GM21723 (cell line): Measurements from ENCODE around the gene NKAIN4.

Source experiments
- ATAC-seq: cut with Tn5 transposase; IDR thresholded peaks from one replicate; pipeline ENCODE4 v1.9.1; 2021; ENCODE audit warnings: mild to moderate bottlenecking, moderate library complexity; ENCODE audit not compliant: unreplicated experiment

The NKAIN4 gene

GRCh38 chr20:63254232-63254605 is at the start of gene NKAIN4:
Gene NKAIN4, minus strand, starts transcription at chr20:63254463. Its CDS starts 13 bp downstream, at chr20:63254450.
- ATAC-seq = no peak

GRCh38 chr20:63303095-63303666 is 48.9 kb upstream of the NKAIN4 start:
- ATAC-seq = no peak

DNA sequence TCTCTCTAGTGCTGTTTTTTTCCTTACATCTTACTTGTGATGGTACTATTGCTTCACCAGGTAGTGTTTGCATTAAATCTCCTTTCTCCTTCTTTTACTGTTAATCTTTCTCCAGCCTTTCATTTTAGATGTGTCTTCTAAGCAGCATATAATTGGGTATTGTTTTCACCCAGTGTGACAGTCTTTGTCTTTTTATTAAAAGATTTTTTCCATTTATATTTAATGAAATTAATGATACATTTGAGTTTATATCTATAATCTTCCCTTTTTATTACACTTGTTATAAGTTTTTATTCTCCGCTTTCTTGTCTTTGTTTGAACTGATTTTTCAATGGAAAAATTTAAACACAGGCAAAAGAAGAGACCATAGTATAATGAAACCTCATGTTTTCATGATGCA is 47.4 kb upstream of the NKAIN4 start:
- no peak for ATAC-seq

GRCh38 chr20:63298731-63299312 is 44.6 kb upstream of the NKAIN4 start:
- ATAC-seq = no peak

GRCh38 chr20:63297796-63298572 is 43.7 kb upstream of the NKAIN4 start:
- ATAC-seq = no peak

DNA sequence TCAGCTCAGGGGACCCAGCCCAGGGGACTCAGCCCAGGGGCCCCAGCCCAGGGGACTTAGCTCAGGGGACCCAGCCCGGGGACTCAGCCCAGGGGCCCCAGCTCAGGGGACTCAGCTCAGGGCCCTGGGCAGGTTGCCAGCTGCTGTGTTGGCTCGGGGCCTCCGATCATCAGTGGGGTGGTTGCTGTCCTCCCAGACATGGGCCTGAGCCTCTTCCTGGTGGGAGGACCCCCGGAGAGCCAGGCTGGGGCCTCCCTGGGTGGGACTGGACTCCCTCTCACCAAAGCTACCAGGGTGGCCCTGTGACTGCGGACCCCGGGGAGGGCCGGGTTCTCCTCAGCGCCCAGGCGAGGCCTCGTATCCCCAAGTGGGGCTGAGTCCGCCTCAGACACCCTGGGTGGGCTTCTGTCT is 43.1 kb upstream of the NKAIN4 start:
- ATAC-seq = no peak

DNA sequence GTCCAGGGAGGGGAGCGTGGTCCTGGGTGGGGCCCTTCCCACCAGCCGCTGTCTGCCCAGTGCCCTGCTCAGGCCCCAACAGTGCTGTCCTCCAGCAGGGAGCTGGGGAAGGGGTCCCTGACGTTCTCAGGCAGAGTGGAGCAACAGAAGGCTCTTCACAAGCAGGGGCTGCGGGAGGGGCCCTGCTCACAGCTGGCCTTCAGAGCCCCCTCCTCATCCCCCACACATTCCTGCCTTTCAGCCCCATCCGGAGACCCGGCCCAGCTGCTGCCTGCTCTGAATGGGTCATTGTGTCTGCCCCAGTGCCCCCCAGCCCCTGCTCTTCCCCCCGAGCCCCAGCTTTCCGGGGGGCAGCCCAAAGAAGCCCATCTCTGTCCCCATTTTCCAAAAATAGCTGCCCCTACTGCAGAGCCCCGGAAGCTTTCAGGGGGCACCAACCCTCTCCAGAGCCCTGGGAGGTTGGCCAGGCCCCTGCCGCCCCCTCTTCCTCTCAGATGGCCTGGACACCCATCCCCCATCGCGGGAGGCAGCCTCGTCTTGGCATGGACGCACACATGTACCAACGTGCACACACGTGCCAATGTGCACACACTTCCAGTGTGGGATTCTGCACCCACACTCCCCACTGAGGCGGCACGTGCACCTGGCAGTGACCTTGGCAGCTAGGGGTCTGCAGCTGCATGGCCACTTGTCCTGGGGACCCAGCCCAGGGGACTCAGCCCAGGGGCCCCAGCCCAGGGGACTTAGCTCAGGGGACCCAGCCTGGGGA is 42.5 kb upstream of the NKAIN4 start:
- no peak for ATAC-seq

- ATAC-seq = no peak
Measured at GRCh38 chr20:63295846-63296245, 41.6 kb upstream of the NKAIN4 start.

- no peak for ATAC-seq
Measured at GRCh38 chr20:63295422-63295821, 41.2 kb upstream of the NKAIN4 start.

DNA sequence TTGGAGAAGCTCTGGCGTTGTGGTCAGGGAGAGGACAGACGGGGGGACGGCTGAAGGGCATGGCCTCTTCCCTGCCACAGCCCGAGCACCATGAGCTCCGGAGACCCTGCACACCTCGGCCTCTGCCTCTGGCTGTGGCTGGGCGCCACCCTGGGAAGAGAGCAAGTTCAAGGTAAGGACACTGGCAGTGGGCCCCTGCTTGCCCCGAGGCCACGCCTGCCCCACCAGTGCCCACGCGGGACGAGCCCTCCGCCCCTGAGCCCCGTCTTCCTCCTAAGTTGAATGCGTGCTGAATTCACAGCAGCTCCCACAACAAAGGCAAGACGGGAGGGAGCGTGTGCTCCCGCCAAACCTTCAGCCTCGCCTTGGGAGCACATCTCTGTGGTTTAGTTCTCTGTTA is 40.8 kb upstream of the NKAIN4 start:
- ATAC-seq = no peak

DNA sequence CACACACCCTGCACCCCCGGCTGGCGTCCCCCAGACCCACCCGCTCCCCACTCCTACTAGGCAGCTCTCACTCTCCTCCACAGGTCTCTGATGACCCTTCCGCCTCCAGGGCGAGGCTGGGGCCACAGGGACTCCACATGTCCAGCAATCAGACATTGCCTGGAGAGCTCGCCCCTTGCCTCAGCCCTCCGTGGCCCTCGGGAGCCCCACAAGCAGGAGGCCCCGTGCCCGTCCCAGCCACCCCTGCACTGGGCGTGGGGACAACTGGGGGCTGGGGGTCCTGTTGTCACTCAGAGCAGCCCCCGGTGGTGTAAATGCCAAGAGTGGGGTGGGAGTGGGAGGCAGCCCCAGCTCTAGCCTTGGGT is 40.3 kb upstream of the NKAIN4 start:
- no peak for ATAC-seq

DNA sequence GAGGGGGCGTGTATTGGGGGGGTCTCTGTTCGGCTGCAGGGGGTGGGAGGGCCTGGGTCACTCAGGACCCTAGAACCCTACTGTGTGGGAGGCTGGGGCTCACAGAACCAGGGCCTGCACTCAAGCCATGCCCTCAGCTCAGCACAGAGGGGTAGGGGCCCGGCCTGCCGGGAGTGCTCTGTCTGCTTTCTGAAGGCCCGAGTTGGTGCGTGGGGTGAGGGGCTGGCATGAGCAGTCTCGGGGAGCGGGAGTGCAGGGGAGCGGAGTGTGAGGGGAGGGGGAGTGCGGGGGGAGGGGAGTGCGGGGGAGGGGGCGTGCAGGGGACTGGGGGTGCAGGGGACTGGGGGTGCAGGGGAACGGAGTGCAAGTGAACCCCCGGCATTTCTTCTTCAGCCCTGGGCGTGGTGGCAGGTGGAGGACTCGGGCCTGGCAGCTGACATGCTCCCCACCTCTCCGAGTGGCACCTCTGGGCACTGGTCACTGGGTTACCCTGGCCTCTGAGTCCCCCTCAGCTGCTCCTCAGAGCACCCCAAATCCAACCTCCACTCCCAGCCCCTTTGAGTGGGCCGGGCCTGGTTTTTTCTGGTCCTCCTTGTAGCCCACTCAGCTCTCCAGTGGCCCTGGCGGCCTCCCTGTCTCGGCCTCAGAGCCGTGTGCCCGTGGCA is 39.7 kb upstream of the NKAIN4 start:
- ATAC-seq = no peak

GRCh38 chr20:63293456-63293855 is 39.2 kb upstream of the NKAIN4 start:
- no peak for ATAC-seq

- ATAC-seq = no peak
Measured at GRCh38 chr20:63292904-63293303, 38.6 kb upstream of the NKAIN4 start, which contains the start of gene COL20A1. Gene COL20A1, plus strand, starts transcription at chr20:63293186. Its CDS starts 1,922 bp downstream, at chr20:63295108.

- no peak for ATAC-seq
Measured at GRCh38 chr20:63292292-63292701, 38.0 kb upstream of the NKAIN4 start.

DNA sequence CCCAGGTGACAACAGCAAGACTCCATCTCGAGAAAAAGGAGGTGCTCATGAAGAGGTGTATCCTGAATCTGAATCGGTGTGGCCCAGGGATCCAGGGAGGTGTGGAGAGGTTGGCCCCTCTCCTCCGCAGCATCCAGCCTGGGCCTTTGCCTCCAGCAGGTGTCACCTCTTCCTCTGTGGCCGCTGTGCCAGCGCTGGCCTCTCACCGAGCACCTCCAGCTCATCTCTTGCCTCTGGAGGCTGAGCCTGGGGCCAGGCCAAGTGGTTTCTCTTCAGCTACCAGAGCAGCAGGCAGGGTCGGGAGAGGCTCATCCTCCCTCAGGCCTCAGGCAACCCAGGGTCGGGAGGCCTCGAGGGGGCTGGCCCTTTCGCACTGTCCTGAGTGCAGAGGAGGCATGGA is 37.5 kb upstream of the NKAIN4 start:
- ATAC-seq = no peak

GRCh38 chr20:63290677-63291472 is 36.6 kb upstream of the NKAIN4 start:
- no peak for ATAC-seq

DNA sequence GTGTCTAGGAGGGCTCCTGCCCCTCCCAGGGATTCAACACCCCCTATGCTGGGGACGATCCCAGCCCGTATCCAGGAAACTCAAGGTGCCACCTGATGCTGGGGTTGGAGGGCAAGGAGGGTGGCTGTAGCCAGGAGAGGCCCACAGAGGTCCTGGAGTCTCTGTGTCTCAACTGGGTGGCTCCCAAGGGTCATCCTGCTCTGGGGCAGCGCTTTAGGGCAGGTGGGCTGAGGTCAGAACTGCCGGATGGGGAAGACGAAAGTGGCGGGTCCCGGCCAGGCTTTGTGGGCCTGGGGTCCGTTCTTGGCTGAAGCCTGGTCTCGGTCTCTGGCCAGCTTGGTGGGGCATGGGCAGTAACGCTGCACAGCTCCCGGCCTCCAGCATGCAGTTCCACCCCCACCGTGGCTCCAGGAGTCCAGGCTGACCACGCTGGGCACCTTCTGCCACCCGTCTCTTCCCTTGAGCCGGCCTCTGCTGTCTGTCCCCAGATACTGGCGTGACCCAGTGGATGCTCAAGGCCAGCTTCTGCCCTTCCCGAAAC is 35.9 kb upstream of the NKAIN4 start:
- no peak for ATAC-seq

DNA sequence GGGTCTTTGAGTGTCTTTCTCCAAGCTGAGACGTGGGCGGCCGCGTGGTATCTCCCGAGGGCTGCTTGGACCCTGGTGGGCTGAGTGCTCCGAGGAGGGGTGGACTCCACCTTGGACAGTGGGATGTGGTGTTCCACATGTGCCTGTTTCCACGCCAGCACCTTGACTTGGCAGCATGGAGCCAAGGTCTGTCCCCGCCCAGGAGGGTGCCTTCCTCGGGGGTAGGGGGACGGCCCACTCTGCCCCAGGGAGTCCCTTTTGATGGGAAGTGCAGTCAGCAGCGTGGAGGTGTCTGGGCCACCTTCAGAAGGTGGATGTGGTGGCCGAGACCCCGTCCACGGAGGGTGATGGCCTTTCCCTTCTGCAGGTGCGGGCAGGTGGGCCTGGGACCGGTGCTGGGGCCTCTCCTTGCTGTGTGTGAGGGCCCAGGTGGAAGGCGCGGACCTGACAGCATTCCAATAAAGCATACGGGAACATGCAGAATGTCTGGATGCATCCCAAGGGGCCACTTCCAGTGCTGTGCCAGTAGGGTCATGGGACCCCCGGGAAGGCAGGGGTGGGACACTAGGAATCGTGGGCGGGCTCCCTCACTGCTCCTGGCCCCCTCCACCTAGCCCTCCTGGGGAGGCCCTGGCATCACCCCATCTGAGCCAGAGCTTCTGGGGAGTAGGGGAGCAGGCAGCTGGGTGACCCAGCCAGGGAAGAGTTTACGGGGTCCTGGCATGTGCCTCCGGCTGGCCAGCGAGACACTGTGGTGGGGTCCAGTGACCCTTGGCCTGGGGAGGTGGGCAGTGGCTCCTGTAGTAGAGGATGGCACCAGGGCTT is 35.3 kb upstream of the NKAIN4 start:
- ATAC-seq = no peak
